Loucy (cell line): ENCODE results near the gene GYG2.

ENCODE experiments used
- EZH2phosphoT487 ChIP-seq: fragments of 200-600 bp; IDR thresholded peaks from 2 replicates; pipeline ENCODE4 v1.6.1; 2018; ENCODE audit warnings: antibody characterized with exemption, mild to moderate bottlenecking, moderate library complexity, borderline replicate concordance
- TF ChIP-seq, protein P1 (sequence below): fragments of 200-600 bp; sonication (generic); conservative IDR thresholded peaks from 2 replicates; pipeline ENCODE4 v1.5.1; 2014; ENCODE audit warnings: mild to moderate bottlenecking, antibody characterized with exemption, low read length

DNA sequence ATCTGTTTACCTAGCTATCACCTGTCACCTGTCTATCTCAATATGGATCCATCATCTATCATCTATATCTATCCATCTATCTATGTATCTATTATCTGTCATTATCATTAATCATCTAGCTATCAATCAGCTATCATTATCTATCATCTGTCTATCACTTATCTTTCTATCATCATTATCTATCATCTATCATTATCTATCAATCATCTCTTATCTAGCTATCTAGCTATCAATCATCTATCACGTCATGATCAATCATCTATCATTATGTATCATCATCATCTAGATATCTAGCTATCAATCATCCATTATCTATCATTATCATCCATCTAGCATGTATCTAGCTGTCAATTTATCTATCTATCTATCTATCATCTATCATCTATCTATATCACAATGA is 92.5 kb downstream of the GYG2 start:
- TF ChIP-seq, protein P1, sequence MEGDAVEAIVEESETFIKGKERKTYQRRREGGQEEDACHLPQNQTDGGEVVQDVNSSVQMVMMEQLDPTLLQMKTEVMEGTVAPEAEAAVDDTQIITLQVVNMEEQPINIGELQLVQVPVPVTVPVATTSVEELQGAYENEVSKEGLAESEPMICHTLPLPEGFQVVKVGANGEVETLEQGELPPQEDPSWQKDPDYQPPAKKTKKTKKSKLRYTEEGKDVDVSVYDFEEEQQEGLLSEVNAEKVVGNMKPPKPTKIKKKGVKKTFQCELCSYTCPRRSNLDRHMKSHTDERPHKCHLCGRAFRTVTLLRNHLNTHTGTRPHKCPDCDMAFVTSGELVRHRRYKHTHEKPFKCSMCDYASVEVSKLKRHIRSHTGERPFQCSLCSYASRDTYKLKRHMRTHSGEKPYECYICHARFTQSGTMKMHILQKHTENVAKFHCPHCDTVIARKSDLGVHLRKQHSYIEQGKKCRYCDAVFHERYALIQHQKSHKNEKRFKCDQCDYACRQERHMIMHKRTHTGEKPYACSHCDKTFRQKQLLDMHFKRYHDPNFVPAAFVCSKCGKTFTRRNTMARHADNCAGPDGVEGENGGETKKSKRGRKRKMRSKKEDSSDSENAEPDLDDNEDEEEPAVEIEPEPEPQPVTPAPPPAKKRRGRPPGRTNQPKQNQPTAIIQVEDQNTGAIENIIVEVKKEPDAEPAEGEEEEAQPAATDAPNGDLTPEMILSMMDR: no peak
- TF ChIP-seq EZH2phosphoT487: no peak
